Endothelial cell (in vitro differentiated cells): ENCODE data around the gene MAPKAPK5. TPM values are rescaled to one million over a fixed set of nuclear protein-coding genes. Genes with fewer than 3 reads are reported as not detected.

Experiments used
- microRNA-seq: library from miRNA; unstranded; fragments of <30 nt; microRNA quantifications from one replicate; pipeline ENCODE4, GENCODE V29; 2020; ENCODE audit not compliant: unreplicated experiment
- total RNA-seq: library from RNA; stranded (reverse); fragmentation: NEBNext Ultra II Directional; extraction: Animal tissue kit (Norgen Biotek cat#: 25700); gene quantifications from one replicate; pipeline ENCODE4 v1.2.1, GENCODE V29; 2021; ENCODE audit not compliant: unreplicated experiment

Gene MAPKAPK5
- total RNA-seq, 1 donor from 2014 or later: 48.8 TPM

Small RNAs within 50 kb of the gene (microRNA-seq; reads per million reads assigned to microRNA genes)
- gene MIR6761: 1.2 reads per million, percentile 17 among the genes with 10 or more reads in this experiment

Other genes with a start within 250 kb of the MAPKAPK5 start
- 69.4 TPM for gene ATXN2, start 242.9 kb upstream of the MAPKAPK5 start, total RNA-seq
- gene BRAP, start 156.3 kb upstream of the MAPKAPK5 start, total RNA-seq: 22.0 TPM
- 26.8 TPM for gene ACAD10, start 156.2 kb upstream of the MAPKAPK5 start, total RNA-seq
- 98.5 TPM for gene ALDH2, start 75.3 kb upstream of the MAPKAPK5 start, total RNA-seq
- gene TMEM116, start 170.9 kb downstream of the MAPKAPK5 start, total RNA-seq: 8.2 TPM
- gene ERP29, start 171.2 kb downstream of the MAPKAPK5 start, total RNA-seq: 150 TPM